Lower lobe of right lung (tissue), 2 donors: ENCODE measurements around the gene DCHS2. TPM values are rescaled to one million over a fixed set of nuclear protein-coding genes. Genes with fewer than 3 reads are reported as not detected.

Experiments used
- ATAC-seq, 2 donors: fragments of 200-7000 bp; cut with Tn5 transposase; one replicate each; pipeline ENCODE4 v1.9.1; 2020 to 2022; ENCODE audit warnings: mild to moderate bottlenecking in 2 of 2, moderate library complexity in 2 of 2
- DNase-seq: peaks from one replicate; pipeline ENCODE4 v3.0.0-alpha.2; 2020
- H3K27ac ChIP-seq: fragments of 200-600 bp; one replicate; pipeline ENCODE4 v1.8.0; 2022
- H3K27me3 ChIP-seq: fragments of 200-600 bp; one replicate; pipeline ENCODE4 v1.8.0; 2022; ENCODE audit warnings: low read depth
- H3K36me3 ChIP-seq: fragments of 200-600 bp; one replicate; pipeline ENCODE4 v1.8.0; 2022; ENCODE audit warnings: mild to moderate bottlenecking
- H3K4me1 ChIP-seq: fragments of 200-600 bp; one replicate; pipeline ENCODE4 v1.8.0; 2022
- H3K4me3 ChIP-seq: fragments of 200-600 bp; one replicate; pipeline ENCODE4 v1.8.0; 2022; ENCODE audit warnings: mild to moderate bottlenecking
- H3K9me3 ChIP-seq: fragments of 200-600 bp; one replicate; pipeline ENCODE4 v1.8.0; 2022
- intact Hi-C: fragments of 100-400 bp; cut with DNase I; formaldehyde crosslinking; loops from one replicate; pipeline ENCODE4 v1.11.0; 2022
- total RNA-seq: library from RNA; stranded (reverse); fragmentation: NEBNext Ultra II Directional; extraction: Animal tissue kit (Norgen Biotek cat#: 25700); gene quantifications from one replicate; pipeline ENCODE4 v1.2.1, GENCODE V29; 2021
- TF ChIP-seq, protein P1 (sequence below): fragments of 200-600 bp; IDR thresholded peaks from one replicate; pipeline ENCODE4 v1.8.0; 2022; ENCODE audit warnings: antibody characterized with exemption, mild to moderate bottlenecking
- donor health status: DM: no; HTN: yes; CAD: no; lungs with severe emphysema.

The DCHS2 gene
- total RNA-seq, 1 donor from 2014 or later = 0.53 TPM

DNA sequence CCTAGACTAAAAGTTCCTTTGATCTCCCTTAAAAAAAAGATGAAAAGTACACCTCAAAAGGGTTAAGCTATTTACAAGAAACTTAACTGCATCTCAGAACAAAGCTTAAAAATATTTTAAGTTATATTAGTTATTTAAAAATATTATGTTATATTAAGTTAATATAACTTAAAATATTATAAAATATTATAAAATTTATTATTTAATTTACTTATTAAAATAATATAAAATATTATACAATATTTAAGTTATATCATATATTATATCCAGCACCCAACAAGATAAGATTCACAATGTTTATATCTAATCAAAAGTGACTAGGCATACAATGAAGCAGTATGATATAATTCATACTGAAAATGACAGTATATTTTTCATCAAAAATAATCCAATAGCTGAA lies 296.9 kb downstream of the DCHS2 start:
- Histone ChIP-seq H3K36me3 (no peaks in the 10 kb centered on the region), H3K4me1 (no peaks in the 10 kb centered on the region), H3K9me3 (peaks cover 9% of the 10 kb centered on the region), H3K27ac (no peak overlapping the region), H3K27me3 (no peaks in the 10 kb centered on the region), H3K4me3 (no peak overlapping the region)
- intact Hi-C loops = no loop called here
- TF ChIP-seq, protein P1, sequence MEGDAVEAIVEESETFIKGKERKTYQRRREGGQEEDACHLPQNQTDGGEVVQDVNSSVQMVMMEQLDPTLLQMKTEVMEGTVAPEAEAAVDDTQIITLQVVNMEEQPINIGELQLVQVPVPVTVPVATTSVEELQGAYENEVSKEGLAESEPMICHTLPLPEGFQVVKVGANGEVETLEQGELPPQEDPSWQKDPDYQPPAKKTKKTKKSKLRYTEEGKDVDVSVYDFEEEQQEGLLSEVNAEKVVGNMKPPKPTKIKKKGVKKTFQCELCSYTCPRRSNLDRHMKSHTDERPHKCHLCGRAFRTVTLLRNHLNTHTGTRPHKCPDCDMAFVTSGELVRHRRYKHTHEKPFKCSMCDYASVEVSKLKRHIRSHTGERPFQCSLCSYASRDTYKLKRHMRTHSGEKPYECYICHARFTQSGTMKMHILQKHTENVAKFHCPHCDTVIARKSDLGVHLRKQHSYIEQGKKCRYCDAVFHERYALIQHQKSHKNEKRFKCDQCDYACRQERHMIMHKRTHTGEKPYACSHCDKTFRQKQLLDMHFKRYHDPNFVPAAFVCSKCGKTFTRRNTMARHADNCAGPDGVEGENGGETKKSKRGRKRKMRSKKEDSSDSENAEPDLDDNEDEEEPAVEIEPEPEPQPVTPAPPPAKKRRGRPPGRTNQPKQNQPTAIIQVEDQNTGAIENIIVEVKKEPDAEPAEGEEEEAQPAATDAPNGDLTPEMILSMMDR = no peak
- DNase-seq (no peak), ATAC-seq (no peak)

DNA sequence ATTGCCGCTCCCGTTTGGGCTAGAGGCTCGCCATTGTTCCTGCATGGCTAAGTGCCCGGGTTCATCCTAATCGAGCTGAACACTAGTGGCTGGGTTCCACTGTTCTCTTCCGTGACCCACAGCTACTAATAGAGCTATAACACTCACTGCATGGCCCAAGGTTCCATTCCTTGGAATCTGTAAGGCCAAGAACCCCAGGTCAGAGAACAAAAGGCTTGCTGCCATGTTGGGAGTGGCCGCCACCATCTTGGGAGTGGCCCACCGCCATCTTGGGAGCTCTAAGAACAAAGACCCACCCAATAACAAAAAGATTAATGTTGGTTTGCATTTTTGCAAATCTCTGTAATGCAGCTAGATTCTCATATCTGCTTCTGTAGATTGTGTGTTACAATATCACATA lies 299.0 kb downstream of the DCHS2 start:
- Histone ChIP-seq H3K27me3 (no peaks in the 10 kb centered on the region), H3K4me1 (no peaks in the 10 kb centered on the region), H3K27ac (no peak overlapping the region), H3K36me3 (no peaks in the 10 kb centered on the region), H3K4me3 (no peak overlapping the region), H3K9me3 (peaks cover 9% of the 10 kb centered on the region)
- TF ChIP-seq, protein P1 = no peak
- intact Hi-C loops = no loop called here
- DNase-seq = no peak
- no peak for ATAC-seq

DNA sequence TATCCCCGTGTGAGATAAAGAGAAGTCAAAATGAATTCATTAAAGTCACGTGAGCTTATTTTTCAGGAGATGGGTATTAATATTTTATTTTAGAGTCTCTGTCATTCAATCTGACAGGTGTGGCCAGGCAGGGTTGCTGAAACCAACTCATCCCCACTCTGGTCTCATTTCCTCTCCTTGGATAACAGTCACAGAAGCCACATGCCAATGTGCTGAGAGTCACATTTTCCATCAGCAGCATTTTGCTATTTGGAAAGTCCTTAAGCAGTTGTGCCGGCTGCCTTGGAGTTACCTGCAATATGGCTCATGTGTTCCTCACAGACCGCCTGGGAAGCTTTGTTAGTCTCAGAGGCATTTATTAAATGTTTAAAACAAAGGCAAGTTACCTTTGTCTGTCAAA lies 302.3 kb downstream of the DCHS2 start:
- Histone ChIP-seq H3K27me3 (no peaks in the 10 kb centered on the region), H3K9me3 (no peaks in the 10 kb centered on the region), H3K4me3 (no peak overlapping the region), H3K36me3 (no peaks in the 10 kb centered on the region), H3K27ac (no peak overlapping the region), H3K4me1 (no peaks in the 10 kb centered on the region)
- TF ChIP-seq, protein P1 = no peak
- intact Hi-C loops = no loop called here
- no peak for ATAC-seq
- no peak for DNase-seq

DNA sequence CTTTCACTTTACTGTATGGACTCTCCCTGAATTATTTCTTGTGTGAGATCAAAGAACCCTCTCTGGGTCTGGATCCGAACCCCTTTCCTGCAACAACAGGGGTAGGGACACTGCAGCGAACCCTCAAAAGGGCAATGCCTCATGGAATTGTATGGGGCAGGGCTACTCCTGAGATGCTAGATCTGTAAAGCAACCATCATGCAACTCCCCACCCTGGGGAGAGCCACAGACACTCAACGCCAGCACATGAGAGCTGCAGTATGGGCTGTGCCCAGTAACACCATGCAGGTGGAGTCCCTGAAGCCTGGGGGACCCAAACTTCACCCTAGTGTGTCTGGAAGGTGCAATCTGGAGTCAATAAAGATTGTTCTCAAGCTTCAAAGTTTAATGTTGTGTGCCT lies 304.7 kb downstream of the DCHS2 start:
- H3K27ac ChIP-seq = no peak overlapping the region
- no peak overlapping the region for H3K4me3 ChIP-seq
- no peaks in the 10 kb centered on the region for H3K36me3 ChIP-seq
- no peak for ATAC-seq
- no peaks in the 10 kb centered on the region for H3K27me3 ChIP-seq
- no peaks in the 10 kb centered on the region for H3K9me3 ChIP-seq
- no peak for DNase-seq
- intact Hi-C loops = no loop called here
- H3K4me1 ChIP-seq = no peaks in the 10 kb centered on the region
- TF ChIP-seq, protein P1 = no peak

GRCh38 chr4:154186035-154186434 lies 305.6 kb downstream of the DCHS2 start:
- H3K4me1 ChIP-seq = no peaks in the 10 kb centered on the region
- H3K36me3 ChIP-seq = no peaks in the 10 kb centered on the region
- ATAC-seq = peak in 1 of 2 donors; percentile 27
- H3K27me3 ChIP-seq = no peaks in the 10 kb centered on the region
- no peaks in the 10 kb centered on the region for H3K9me3 ChIP-seq
- no peak overlapping the region for H3K27ac ChIP-seq
- no peak for DNase-seq
- H3K4me3 ChIP-seq = no peak overlapping the region
- intact Hi-C loops = no loop called here
- TF ChIP-seq, protein P1 = no peak

DNA sequence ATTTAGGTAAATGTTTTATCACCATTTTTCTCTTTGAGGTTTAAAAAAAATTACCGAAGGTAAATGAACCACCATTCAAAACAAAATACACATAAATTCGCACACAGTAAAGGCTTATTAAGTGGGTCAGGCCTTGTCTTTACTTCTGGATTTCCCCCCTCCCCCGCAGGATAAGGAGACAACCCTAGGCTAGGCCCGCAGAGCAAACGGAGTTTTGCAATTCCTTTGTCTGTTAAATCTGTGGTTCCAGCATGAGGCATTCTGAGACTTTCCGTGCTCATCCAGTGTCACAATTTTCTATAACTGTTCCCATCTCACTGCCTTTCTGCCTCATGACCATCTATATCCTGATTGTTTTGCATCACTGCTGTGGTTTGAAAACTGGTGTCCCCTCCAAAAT lies 307.4 kb downstream of the DCHS2 start:
- Histone ChIP-seq H3K36me3 (no peaks in the 10 kb centered on the region), H3K4me1 (no peaks in the 10 kb centered on the region), H3K27me3 (no peaks in the 10 kb centered on the region), H3K27ac (no peak overlapping the region), H3K4me3 (no peak overlapping the region), H3K9me3 (no peaks in the 10 kb centered on the region)
- no peak for DNase-seq
- TF ChIP-seq, protein P1 = no peak
- intact Hi-C loops = no loop called here
- no peak for ATAC-seq
